HG03521 (cell line): ENCODE data around the gene MSANTD7.
"Not testable (repeated sequence)": the region's sequence is repeated elsewhere in the genome, so short reads cannot be mapped to it uniquely, and the experiment has no call there.

ENCODE experiments used
- ATAC-seq: cut with Tn5 transposase; IDR thresholded peaks from one replicate; pipeline ENCODE4 v1.9.1; 2021; ENCODE audit warnings: mild to moderate bottlenecking, moderate library complexity; ENCODE audit not compliant: unreplicated experiment

Gene MSANTD7

GRCh38 chr10:14837003-14837756 is 926 bp upstream of the MSANTD7 start:
- no peak for ATAC-seq

DNA sequence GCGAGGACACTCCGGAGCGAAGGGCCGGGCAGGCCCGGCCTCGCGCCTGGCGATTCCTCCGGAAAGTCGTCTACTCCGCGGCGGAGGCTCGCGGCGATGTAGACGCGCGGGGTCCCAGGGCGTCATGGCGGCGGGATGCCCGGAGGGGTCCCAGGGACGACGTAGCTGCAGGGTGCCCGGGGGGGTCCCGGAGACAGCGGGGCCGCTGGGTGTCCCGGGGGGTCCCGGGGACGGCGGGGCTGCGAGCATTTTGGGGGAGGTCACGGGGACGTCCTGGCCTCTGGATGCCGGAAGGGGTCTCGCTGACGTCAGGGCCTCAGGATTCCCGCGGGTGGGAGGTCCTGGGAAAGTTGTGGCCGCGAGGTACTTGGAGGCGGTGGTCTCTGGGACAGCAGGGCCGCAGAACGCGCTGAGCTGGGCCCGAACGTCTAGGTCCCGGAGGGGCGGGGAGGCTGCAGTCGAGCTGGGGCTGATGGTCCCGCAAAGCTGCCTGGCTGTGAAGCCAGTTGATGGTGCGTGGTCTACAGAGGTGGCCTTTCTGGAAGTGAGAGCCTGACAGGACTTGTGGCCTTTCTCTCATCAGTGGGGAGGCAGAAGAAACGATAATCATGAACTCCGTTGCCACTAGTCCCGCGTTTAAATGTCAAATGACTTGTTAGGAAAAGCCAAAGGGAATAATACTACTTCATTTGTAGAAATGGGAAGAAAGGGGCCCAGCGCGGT is 637 bp downstream of the MSANTD7 start:
- peak; percentile 4 for ATAC-seq

GRCh38 chr10:14839305-14839695 is 1.2 kb downstream of the MSANTD7 start:
- no peak for ATAC-seq

GRCh38 chr10:14840178-14840577 is 2.1 kb downstream of the MSANTD7 start:
- ATAC-seq: no peak

DNA sequence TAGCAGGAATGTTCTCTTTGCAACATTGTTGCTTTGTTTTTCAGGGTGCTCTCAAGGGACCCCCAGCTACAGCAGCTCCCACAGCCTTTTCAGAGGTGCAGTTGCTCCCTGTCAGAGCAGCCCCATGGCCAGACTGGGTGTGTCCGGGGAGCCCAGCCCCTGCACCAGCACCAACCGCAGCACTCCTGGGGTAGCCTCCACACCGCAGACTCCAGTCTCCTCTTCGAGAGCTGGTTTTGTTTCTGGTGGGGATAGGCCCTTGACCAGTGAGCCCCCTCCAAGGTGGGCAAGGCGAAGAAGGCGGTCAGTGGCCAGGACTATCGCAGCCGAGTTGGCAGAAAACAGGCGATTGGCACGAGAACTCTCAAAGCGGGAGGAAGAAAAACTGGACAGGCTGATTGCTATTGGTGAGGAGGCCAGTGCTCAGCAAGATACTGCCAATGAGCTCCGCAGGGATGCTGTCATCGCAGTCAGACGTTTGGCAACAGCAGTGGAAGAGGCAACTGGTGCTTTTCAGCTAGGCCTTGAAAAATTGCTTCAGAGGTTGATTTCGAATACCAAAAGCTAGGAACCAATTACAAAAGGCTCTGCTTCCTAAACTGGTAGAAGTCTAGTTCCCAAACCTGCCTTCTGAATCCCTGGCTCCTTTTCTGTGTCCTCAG is 5.4 kb downstream of the MSANTD7 start:
- no peak for ATAC-seq

DNA sequence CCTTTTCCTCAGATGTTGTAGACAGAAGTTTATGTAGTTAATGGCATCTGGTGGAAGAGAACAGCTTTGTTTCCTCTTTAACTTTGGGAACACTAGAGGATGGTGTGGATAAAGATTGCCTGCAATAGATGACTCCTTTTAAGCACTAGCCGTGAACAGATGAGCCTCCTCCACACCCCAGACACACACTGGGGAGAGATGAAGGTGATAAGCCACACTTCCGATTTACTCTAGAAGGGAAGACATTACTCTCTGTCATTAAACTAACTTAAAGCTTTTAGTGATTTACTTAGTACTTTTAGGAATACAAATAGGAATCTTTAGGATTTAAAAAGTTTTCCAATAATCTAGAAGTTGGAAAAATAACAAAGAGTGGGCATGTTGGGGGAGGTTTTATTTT is 6.8 kb downstream of the MSANTD7 start:
- ATAC-seq: no peak

DNA sequence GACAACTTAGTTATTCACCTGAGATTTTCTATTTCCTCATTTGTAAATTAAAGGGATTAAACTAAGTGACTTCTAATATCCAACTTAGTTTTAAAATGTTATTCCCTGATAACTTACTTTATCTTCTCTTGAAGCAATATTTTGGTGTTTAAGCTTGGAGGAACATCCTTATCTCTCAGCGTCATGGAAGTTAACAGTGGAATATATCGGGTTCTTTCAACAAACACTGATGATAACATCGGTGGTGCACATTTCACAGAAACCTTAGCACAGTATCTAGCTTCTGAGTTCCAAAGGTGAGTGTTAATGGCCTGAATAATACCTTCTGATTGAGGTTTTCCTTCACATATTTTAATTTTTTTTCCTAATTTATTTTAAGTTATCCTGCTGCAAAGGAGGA is 14.1 kb downstream of the MSANTD7 start:
- no peak for ATAC-seq

DNA sequence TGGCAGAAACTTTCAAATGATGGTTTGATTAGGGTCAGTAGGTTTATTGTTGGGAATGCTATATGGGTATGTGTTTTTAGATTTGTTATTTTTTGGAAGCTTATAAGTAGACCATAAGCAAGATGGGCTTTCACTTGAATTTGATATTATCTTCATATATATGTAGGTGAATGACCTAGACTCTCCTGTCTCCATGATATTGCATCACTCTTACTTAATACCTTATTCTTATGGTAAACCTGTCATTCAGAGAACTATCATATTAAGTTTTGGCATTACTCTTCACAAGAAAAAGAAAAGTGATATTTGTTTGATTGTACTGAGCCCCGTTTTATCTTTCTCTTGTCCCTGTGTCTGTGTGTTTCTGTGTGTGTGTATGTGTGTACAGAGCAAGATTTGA is 17.3 kb downstream of the MSANTD7 start:
- ATAC-seq: no peak

- ATAC-seq: no peak
Measured at GRCh38 chr10:14858338-14858960, 20.3 kb downstream of the MSANTD7 start.

GRCh38 chr10:14859043-14859442 is 20.9 kb downstream of the MSANTD7 start:
- ATAC-seq: no peak

GRCh38 chr10:14859775-14860174 is 21.7 kb downstream of the MSANTD7 start:
- ATAC-seq: no peak

- no peak for ATAC-seq
Measured at GRCh38 chr10:14860791-14861190, 22.7 kb downstream of the MSANTD7 start.

GRCh38 chr10:14864466-14864865 is 26.4 kb downstream of the MSANTD7 start:
- not testable (repeated sequence) for ATAC-seq

- ATAC-seq: not testable (repeated sequence)
Measured at GRCh38 chr10:14864871-14865270, 26.8 kb downstream of the MSANTD7 start.

DNA sequence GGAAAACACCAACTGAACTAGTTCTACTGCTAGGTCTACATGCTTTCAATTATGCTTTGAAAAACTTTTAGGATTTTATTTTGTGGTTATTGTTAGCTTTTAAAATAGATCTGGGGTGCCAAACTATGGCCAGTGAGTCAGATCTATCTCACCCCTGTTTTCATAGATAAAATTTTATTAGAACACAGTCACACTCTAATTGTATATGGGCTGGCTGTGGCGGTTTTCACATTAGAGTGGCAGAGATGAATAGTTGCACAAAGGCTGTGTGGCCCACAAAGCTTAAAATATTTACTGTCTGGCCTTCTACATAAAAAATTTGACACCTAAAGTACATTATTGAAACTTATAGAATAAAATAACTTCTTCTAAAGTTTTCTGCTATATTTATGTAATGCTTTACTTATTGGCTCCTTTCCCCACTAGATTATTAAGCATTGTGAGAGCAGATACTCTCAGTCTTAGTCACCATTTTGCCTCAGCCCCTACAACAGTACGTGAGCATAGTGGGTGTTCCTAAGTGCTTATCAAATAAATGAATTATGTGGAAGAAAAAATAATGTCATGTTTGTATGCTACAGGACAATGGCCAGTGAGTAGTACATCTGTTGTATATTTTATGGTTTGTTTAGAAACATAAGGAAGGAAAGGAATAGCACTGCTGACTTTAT is 35.1 kb downstream of the MSANTD7 start:
- ATAC-seq: no peak

DNA sequence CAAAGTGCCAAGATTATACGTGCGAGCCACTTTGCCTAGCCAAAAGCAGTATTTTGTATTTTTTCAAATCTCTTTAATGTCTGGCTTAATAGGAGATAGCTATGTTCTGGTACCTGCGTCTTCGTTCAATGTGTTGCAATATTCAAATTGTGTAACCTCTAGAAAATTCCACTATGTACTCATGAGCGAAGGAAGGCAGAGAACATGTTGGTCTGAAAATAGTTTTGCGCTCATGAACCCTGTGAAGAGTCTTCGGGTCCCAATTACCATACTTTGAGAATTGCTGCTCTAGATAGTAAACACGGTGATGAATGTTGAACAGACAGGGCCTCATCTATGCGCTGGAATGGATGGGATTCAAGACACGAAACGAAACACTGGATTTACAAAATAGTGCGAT is 37.8 kb downstream of the MSANTD7 start:
- ATAC-seq: no peak

DNA sequence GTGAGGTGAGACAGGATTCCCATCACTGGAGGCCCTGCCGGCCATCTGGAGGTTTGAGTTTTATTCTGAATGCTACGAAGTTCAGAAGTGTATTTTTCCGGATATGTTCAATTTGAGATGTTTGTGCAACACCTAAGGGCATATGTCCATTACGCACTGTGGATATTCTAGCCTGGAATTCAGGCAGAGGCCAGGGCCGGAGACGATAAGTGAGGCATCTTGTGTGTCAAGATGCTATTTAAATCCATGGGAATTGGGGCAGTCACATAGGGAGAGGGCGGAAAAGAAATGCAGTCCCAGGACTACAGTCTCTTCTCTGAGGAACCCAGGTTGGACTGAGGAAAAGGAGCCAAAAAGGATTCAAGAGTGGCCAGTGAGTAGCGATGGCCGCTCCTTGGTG is 38.7 kb downstream of the MSANTD7 start:
- ATAC-seq: no peak

GRCh38 chr10:14878266-14879123 is 40.4 kb downstream of the MSANTD7 start, which contains the start of gene SUV39H2:
Gene SUV39H2, plus strand, starts transcription at chr10:14878866. Its CDS starts 23 bp downstream, at chr10:14878889.
- peak; percentile 94 for ATAC-seq

GRCh38 chr10:14879124-14879927 is 41.2 kb downstream of the MSANTD7 start:
- no peak for ATAC-seq
